Astrocyte of the spinal cord (primary cell): ENCODE results near the gene LEKR1.

Source experiments
- DNase-seq: peaks from one replicate; pipeline ENCODE4 v3.0.0; 2011; ENCODE audit warnings: low read depth, low spot score
- H3K4me3 ChIP-seq: 2 replicates; pipeline ENCODE4 v1.5.1; 2011; ENCODE audit warnings: low read depth, mild to moderate bottlenecking, low read length, moderate library complexity
- CTCF ChIP-seq: IDR thresholded peaks from 2 replicates; pipeline ENCODE4 v1.5.1; 2012; ENCODE audit warnings: low read depth, mild to moderate bottlenecking, low read length, inconsistent platforms
- in situ Hi-C: cut with HindIII; loops from 2 replicates; pipeline ENCODE4 v1.10.0; 2017; ENCODE audit warnings: low sequenced_read_pairs

The LEKR1 gene

GRCh38 chr3:157088601-157089454 lies 262.7 kb downstream of the LEKR1 start:
- TF ChIP-seq CTCF, result peak; percentile 12
- in situ Hi-C loops, result loop anchor here (25.0 kb wide), 1 partner anchor 402 kb away; no protein-coding TSS in a partner anchor
- peak overlapping the region; percentile 50 for H3K4me3 ChIP-seq
- peak; percentile 98 for DNase-seq

- no peak for TF ChIP-seq CTCF
- in situ Hi-C loops, result loop anchor here (25.0 kb wide), 1 partner anchor 402 kb away; no protein-coding TSS in a partner anchor
- no peak overlapping the region for H3K4me3 ChIP-seq
- DNase-seq, result no peak
Observed at GRCh38 chr3:157089455-157090221, 263.5 kb downstream of the LEKR1 start.

GRCh38 chr3:157091083-157091833 lies 265.1 kb downstream of the LEKR1 start:
- DNase-seq, result no peak
- no peak overlapping the region for H3K4me3 ChIP-seq
- in situ Hi-C loops, result loop anchor here (25.0 kb wide), 1 partner anchor 404 kb away; no protein-coding TSS in a partner anchor
- TF ChIP-seq CTCF, result no peak

GRCh38 chr3:157092230-157092629 lies 266.1 kb downstream of the LEKR1 start:
- H3K4me3 ChIP-seq, result no peak overlapping the region
- in situ Hi-C loops, result loop anchor here (25.0 kb wide), 1 partner anchor 405 kb away; no protein-coding TSS in a partner anchor
- TF ChIP-seq CTCF, result no peak
- no peak for DNase-seq

GRCh38 chr3:157093096-157093495 lies 266.9 kb downstream of the LEKR1 start:
- no peak overlapping the region for H3K4me3 ChIP-seq
- no peak for TF ChIP-seq CTCF
- in situ Hi-C loops, result loop anchor here (25.0 kb wide), 1 partner anchor 406 kb away; no protein-coding TSS in a partner anchor
- no peak for DNase-seq

GRCh38 chr3:157094301-157094700 lies 268.1 kb downstream of the LEKR1 start:
- no peak overlapping the region for H3K4me3 ChIP-seq
- no peak for TF ChIP-seq CTCF
- in situ Hi-C loops, result loop anchor here (25.0 kb wide), 1 partner anchor 407 kb away; no protein-coding TSS in a partner anchor
- no peak for DNase-seq
